OCI-LY1 (cell line): ENCODE measurements around the gene GBX1.

ENCODE experiments used
- H2AFZ ChIP-seq: fragments of 200-600 bp; sonication (generic), shearing (Covaris generic); 2 replicates; pipeline ENCODE4 v1.6.0; 2014; ENCODE audit warnings: antibody characterized with exemption, mild to moderate bottlenecking, low read length
- H3F3A ChIP-seq: fragments of 200-600 bp; sonication (generic), shearing (Covaris generic); 2 replicates; pipeline ENCODE4 v1.6.0; 2014; ENCODE audit warnings: mild to moderate bottlenecking, antibody characterized with exemption, low read length, moderate library complexity; ENCODE audit not compliant: insufficient read depth
- H3K27ac ChIP-seq: fragments of 200-600 bp; sonication (generic); 2 replicates; pipeline ENCODE4 v1.5.1; 2014; ENCODE audit warnings: low read length, mixed run types, mild to moderate bottlenecking, low read depth; ENCODE audit not compliant: poor library complexity, severe bottlenecking
- H3K27me3 ChIP-seq: fragments of 200-600 bp; sonication (generic); 2 replicates; pipeline ENCODE4 v1.6.0; 2014; ENCODE audit warnings: antibody characterized with exemption, mild to moderate bottlenecking, low read length, moderate library complexity; ENCODE audit not compliant: insufficient read depth
- H3K36me3 ChIP-seq: fragments of 200-600 bp; sonication (generic); 2 replicates; pipeline ENCODE4 v1.6.1; 2014; ENCODE audit warnings: mild to moderate bottlenecking, antibody characterized with exemption, low read length, moderate library complexity, mixed read lengths; ENCODE audit not compliant: insufficient read depth
- H3K4me1 ChIP-seq: fragments of 200-600 bp; sonication (generic); 2 replicates; pipeline ENCODE4 v1.5.1; 2014; ENCODE audit warnings: mild to moderate bottlenecking, low read length, moderate library complexity; ENCODE audit not compliant: insufficient read depth, severe bottlenecking
- H3K4me2 ChIP-seq: fragments of 200-600 bp; sonication (generic), shearing (Covaris generic); 2 replicates; pipeline ENCODE4 v1.6.1; 2014; ENCODE audit warnings: low read length
- H3K4me3 ChIP-seq: fragments of 200-600 bp; sonication (generic); 2 replicates; pipeline ENCODE4 v1.5.1; 2014; ENCODE audit warnings: low read length, low read depth, mild to moderate bottlenecking, mixed read lengths; ENCODE audit not compliant: poor library complexity, severe bottlenecking
- H3K79me2 ChIP-seq: fragments of 200-600 bp; shearing (Covaris generic); 2 replicates; pipeline ENCODE4 v1.6.1; 2016; ENCODE audit warnings: mixed run types, low read length, mixed read lengths; ENCODE audit not compliant: insufficient read depth
- H3K9ac ChIP-seq: fragments of 200-600 bp; sonication (generic), shearing (Covaris generic); 2 replicates; pipeline ENCODE4 v1.6.1; 2014; ENCODE audit warnings: mild to moderate bottlenecking, low read length, mixed read lengths
- H3K9me2 ChIP-seq: fragments of 200-600 bp; sonication (generic), shearing (Covaris generic); 2 replicates; pipeline ENCODE4 v1.6.1; 2014; ENCODE audit warnings: low read depth, mild to moderate bottlenecking, low read length, mixed read lengths
- H3K9me3 ChIP-seq: fragments of 200-600 bp; shearing (Covaris generic); 2 replicates; pipeline ENCODE4 v1.6.1; 2014; ENCODE audit warnings: low read length, mixed read lengths
- H4K20me1 ChIP-seq: fragments of 200-600 bp; sonication (generic), shearing (Covaris generic); 2 replicates; pipeline ENCODE4 v1.6.0; 2016; ENCODE audit warnings: mild to moderate bottlenecking, low read length; ENCODE audit not compliant: insufficient read depth
- EZH2 ChIP-seq: fragments of 200-600 bp; sonication (generic), shearing (Covaris generic); IDR thresholded peaks from 2 replicates; pipeline ENCODE4 v1.8.0; 2017; ENCODE audit warnings: borderline replicate concordance, mixed run types, mild to moderate bottlenecking, antibody characterized with exemption, low read length, moderate library complexity, mixed read lengths
- TF ChIP-seq, protein P1 (sequence below): fragments of 200-600 bp; sonication (generic), shearing (Covaris generic); IDR thresholded peaks from 2 replicates; pipeline ENCODE4 v1.5.1; 2017; ENCODE audit warnings: mild to moderate bottlenecking, antibody characterized with exemption, low read length, moderate library complexity, mixed read lengths

GBX1 gene

DNA sequence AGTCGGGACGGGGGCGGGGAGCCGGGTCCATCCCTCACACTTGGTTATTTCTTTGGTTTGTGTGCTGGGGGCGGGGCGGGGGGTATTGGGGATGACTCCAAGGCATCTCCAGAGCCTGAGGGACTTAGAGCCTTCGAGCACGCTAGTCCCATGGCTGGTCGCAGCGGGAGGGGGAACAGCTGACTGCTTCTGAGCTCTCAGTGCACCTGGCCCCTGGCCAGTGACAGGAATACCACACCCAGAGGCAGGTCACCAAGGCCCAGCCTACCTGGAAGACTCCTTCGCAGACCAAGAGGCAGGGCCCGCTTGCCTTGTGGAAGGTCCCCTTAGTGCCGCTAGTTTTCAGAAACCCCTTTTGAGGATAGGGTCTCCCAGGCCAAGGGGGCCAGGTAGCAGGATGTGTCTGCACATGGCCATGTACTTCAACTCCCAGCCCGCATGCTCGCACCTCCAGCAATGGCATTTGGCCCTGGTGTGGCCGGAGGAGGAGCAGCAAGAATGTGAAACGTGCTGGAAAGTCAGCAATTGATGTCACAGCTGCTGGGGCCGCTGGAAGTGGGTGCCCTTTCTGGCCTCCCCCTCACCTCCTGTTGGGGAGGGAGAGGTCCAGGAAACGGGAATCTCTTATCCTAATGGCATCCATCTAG, 40.9 kb downstream of the GBX1 start:
- no peaks in the 10 kb centered on the region for H4K20me1 ChIP-seq
- peaks cover 27% of the 10 kb centered on the region; the same call in 1 of the 2 replicates for H3K27me3 ChIP-seq
- no peaks in the 10 kb centered on the region for H3K79me2 ChIP-seq
- H3K9me3 ChIP-seq = no peaks in the 10 kb centered on the region
- TF ChIP-seq, protein P1, sequence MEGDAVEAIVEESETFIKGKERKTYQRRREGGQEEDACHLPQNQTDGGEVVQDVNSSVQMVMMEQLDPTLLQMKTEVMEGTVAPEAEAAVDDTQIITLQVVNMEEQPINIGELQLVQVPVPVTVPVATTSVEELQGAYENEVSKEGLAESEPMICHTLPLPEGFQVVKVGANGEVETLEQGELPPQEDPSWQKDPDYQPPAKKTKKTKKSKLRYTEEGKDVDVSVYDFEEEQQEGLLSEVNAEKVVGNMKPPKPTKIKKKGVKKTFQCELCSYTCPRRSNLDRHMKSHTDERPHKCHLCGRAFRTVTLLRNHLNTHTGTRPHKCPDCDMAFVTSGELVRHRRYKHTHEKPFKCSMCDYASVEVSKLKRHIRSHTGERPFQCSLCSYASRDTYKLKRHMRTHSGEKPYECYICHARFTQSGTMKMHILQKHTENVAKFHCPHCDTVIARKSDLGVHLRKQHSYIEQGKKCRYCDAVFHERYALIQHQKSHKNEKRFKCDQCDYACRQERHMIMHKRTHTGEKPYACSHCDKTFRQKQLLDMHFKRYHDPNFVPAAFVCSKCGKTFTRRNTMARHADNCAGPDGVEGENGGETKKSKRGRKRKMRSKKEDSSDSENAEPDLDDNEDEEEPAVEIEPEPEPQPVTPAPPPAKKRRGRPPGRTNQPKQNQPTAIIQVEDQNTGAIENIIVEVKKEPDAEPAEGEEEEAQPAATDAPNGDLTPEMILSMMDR = no peak
- TF ChIP-seq EZH2 = no peak
- no peak overlapping the region for H3K27ac ChIP-seq
- no peaks in the 10 kb centered on the region for H3K9me2 ChIP-seq
- H2AFZ ChIP-seq = no peak overlapping the region
- no peak overlapping the region for H3K9ac ChIP-seq
- no peak overlapping the region for H3K4me3 ChIP-seq
- H3K4me1 ChIP-seq = no peaks in the 10 kb centered on the region
- no peaks in the 10 kb centered on the region for H3F3A ChIP-seq
- no peaks in the 10 kb centered on the region for H3K36me3 ChIP-seq
- H3K4me2 ChIP-seq = no peak overlapping the region

DNA sequence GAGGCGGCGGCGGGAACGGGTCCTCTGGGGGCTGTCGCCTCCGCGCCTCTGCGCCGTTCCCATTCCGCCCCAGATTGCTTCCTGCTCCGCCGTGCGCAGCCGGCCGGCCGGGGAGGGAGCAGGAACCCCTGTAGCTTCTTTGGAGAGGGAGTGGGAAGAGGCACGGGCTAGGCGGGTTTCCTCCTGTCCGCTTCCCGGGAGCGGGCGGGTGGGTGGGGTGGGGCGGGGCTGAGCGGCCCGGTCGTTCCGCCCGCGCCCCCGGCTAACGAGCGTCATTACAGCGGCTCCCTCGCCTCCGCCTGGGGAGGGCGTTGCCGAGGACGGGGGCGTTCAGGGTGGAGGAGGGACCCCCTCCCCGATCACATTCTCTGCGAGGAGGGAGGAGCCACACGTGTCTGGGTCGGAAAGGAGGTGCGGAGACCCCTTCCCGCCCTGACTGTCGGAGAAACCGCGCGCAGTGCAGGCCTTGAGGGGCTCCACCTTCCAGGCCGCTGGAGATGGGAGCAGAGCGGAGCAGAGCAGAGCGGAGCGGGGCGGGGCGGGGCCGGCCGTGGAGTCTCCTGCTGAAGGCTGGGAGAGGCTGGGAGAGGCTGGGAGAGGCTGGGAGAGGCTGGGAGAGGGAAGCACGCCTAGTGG, 41.5 kb downstream of the GBX1 start:
- Histone ChIP-seq H3K9me3 (no peaks in the 10 kb centered on the region), H2AFZ (no peak overlapping the region), H3K4me3 (no peak overlapping the region), H3K9ac (no peak overlapping the region), H3K9me2 (no peaks in the 10 kb centered on the region), H3F3A (no peaks in the 10 kb centered on the region), H3K4me1 (no peaks in the 10 kb centered on the region), H3K4me2 (no peak overlapping the region), H3K27me3 (peaks cover 22% of the 10 kb centered on the region; the same call in 1 of the 2 replicates), H3K27ac (no peak overlapping the region), H3K36me3 (no peaks in the 10 kb centered on the region), H3K79me2 (no peaks in the 10 kb centered on the region), H4K20me1 (no peaks in the 10 kb centered on the region)
- TF ChIP-seq, protein P1 = no peak

DNA sequence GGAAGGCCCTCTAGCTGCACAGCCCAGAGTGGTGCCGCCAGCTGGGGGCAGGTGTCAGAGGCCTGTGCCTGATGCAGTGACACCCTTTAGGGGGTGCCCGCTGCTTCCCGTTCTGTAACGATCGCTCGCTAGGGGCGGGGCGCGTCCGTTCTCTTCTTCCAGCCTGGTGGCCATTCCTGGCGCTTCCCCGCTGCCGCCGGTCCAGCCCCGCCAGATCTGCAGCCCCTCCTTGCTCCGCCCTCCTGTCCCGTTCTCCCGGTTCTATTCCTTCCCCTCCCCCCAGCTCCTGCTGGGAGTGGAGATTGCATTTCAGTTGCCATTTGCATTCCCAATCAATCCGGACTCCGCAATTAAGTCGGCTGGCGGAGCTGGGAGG, 42.0 kb downstream of the GBX1 start:
- Histone ChIP-seq H3F3A (no peaks in the 10 kb centered on the region), H3K4me1 (no peaks in the 10 kb centered on the region), H3K36me3 (no peaks in the 10 kb centered on the region), H3K27me3 (peaks cover 22% of the 10 kb centered on the region; the same call in 1 of the 2 replicates), H3K4me2 (no peak overlapping the region), H3K4me3 (no peak overlapping the region), H2AFZ (no peak overlapping the region), H3K9me2 (no peaks in the 10 kb centered on the region), H3K9me3 (no peaks in the 10 kb centered on the region), H3K79me2 (no peaks in the 10 kb centered on the region), H3K9ac (no peak overlapping the region), H3K27ac (no peak overlapping the region), H4K20me1 (no peaks in the 10 kb centered on the region)
- TF ChIP-seq EZH2 = no peak
- TF ChIP-seq, protein P1 = no peak
